ENCODE results near the gene PDE8A. TPM values are rescaled to one million over a fixed set of nuclear protein-coding genes. Genes with fewer than 3 reads are reported as not detected.

Gene PDE8A
- total and polyA plus RNA-seq, 2 of the 4 experiments (the other 2 are of a cell fraction), result 32.4 to 35.9 TPM

DNA sequence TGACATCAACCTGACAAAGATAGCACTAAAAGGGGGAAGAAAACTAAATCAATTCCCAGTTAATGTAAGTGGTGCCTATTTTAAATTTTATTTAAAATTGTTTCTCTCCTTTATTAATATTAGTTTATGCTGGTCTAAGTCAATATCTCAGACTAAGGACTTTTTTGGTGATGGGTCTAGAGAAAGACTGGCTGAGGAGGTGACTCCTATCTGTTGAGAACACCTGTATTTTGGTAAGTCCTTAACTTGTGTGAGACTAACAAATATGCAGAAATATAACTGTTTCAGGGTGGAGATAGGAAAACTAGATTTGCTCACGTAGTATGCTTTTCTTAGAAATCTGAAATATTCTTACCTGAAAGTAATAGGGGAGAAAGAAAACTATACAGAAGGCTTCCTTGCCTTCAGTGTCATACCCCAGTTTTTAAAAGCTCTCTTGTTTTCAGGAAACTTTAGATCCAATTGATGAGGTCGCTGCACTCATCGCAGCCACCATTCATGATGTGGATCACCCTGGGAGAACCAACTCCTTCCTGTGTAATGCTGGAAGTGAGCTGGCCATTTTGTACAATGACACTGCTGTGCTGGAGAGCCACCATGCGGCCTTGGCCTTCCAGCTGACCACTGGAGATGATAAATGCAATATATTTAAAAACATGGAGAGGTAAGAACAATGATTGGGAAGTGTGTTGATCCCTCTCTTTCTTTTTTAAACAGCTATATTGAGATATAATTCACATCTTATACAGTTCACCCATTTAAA, 138.9 kb downstream of the PDE8A start:
- H3K79me1 ChIP-seq (ENCODE audit: low read depth in 1 of 2, low read length in 2 of 2), result peaks cover 6 to 21% of the 10 kb centered on the region in 2 experiments
- no TSS peak for BruUV-seq (replicated peaks)
- H3K14ac ChIP-seq (replicated peaks; ENCODE audit: low read depth, low read length), result no peak overlapping the region
- H3K4me2 ChIP-seq (ENCODE audit: low read depth, low read length), result no peak overlapping the region
- no peak overlapping the region for H2BK20ac ChIP-seq (ENCODE audit: low read depth, low read length)
- POLR2A ChIA-PET (ENCODE audit: unreplicated experiment), result no interaction called here
- H4K20me1 ChIP-seq (ENCODE audit: insufficient read depth, low read length), result no peaks in the 10 kb centered on the region
- H3K27ac ChIP-seq (ENCODE audit: insufficient read depth, low read length), result no peak overlapping the region
- WGBS, 2 experiments (ENCODE audit: extremely low coverage in 2 of 2, insufficient read length in 1 of 2), result 100% methylated on average over 2 of the region's 4 CpGs; no CpG with 5 or more reads in 1 of the 2 experiments
- H2AK5ac ChIP-seq (ENCODE audit: low read depth, low read length), result no peak overlapping the region
- no peak overlapping the region for H3K56ac ChIP-seq (ENCODE audit: extremely low read depth, insufficient read depth, low read length)
- in situ Hi-C loops (cut with MboI; ENCODE audit: low sequenced_read_pairs) (no loop called here), dilution Hi-C loops (cut with HindIII; ENCODE audit: low sequenced_read_pairs, unreplicated experiment) (no loop called here), intact Hi-C loops (cut with micrococcal nuclease) (no loop called here)
- peaks cover 6% of the 10 kb centered on the region for H3K4me1 ChIP-seq (ENCODE audit: control insufficient read depth, insufficient read depth, low read length)
- no peaks in the 10 kb centered on the region for H3K27me3 ChIP-seq (ENCODE audit: control insufficient read depth, insufficient read depth, low read length)
- H3K36me3 ChIP-seq (ENCODE audit: control insufficient read depth, insufficient read depth, low read length), result peaks cover 37% of the 10 kb centered on the region
- no peak overlapping the region for H3K9ac ChIP-seq (ENCODE audit: low read depth, low read length)
- CTCF ChIA-PET, result no interaction called here
- H4K8ac ChIP-seq (ENCODE audit: low read depth in 2 of 2, low read length in 2 of 2), result no peak overlapping the region
- H2AFZ ChIP-seq (replicated peaks; ENCODE audit: low read length, poor library complexity), result no peak overlapping the region
- no peak overlapping the region for H2BK120ac ChIP-seq (ENCODE audit: low read depth, low read length)
- no peak overlapping the region for H3K18ac ChIP-seq (ENCODE audit: low read depth, low read length)
- no peak overlapping the region for H3K4me3 ChIP-seq (ENCODE audit: insufficient read depth, low read depth, low read length)
- no peak overlapping the region for H3K23ac ChIP-seq (ENCODE audit: low read depth, low read length)
- H2BK5ac ChIP-seq (ENCODE audit: low read depth, low read length, poor library complexity, severe bottlenecking), result no peak overlapping the region
- no peaks in the 10 kb centered on the region for H3K9me3 ChIP-seq (ENCODE audit: control insufficient read depth, insufficient read depth, low read length)
- no peak overlapping the region for H2AK9ac ChIP-seq (replicated peaks; ENCODE audit: low read depth, low read length, poor library complexity)
- DNase-seq (no peak), ATAC-seq (ENCODE audit: low read depth) (no peak)
- no peak overlapping the region for H3K4ac ChIP-seq (ENCODE audit: low read depth, low read length)
- H3K9me1 ChIP-seq (ENCODE audit: insufficient read depth, low read length), result peaks cover 32% of the 10 kb centered on the region
- H4K91ac ChIP-seq (ENCODE audit: insufficient read depth, low read depth, low read length), result no peak overlapping the region
- H4K5ac ChIP-seq (ENCODE audit: low read depth, low read length), result no peak overlapping the region
- no peak overlapping the region for H2BK15ac ChIP-seq (ENCODE audit: low read depth, low read length)
- TF ChIP-seq FOS (IDR thresholded peaks at IDR 0.05; ENCODE audit: low read depth, low read length) (no peak), NFE2L2 (IDR thresholded peaks at IDR 0.05; ENCODE audit: low read depth, low read length) (no peak), SMC3 (IDR thresholded peaks at IDR 0.05; ENCODE audit: low read depth, low read length) (no peak), MXI1 (IDR thresholded peaks at IDR 0.05; ENCODE audit: borderline replicate concordance, low read depth, low read length) (no peak), BHLHE40 (IDR thresholded peaks at IDR 0.05; ENCODE audit: low read depth, low read length) (no peak), RFX5 (IDR thresholded peaks at IDR 0.05; ENCODE audit: low read depth, low read length) (no peak), POLR2A (IDR thresholded peaks at IDR 0.05; ENCODE audit: low read depth, low read length) (no peak), RCOR1 (IDR thresholded peaks at IDR 0.05; ENCODE audit: insufficient replicate concordance, low read length) (no peak), RAD21 (IDR thresholded peaks at IDR 0.05; ENCODE audit: low read length) (no peak)
- TF ChIP-seq, protein P1, sequence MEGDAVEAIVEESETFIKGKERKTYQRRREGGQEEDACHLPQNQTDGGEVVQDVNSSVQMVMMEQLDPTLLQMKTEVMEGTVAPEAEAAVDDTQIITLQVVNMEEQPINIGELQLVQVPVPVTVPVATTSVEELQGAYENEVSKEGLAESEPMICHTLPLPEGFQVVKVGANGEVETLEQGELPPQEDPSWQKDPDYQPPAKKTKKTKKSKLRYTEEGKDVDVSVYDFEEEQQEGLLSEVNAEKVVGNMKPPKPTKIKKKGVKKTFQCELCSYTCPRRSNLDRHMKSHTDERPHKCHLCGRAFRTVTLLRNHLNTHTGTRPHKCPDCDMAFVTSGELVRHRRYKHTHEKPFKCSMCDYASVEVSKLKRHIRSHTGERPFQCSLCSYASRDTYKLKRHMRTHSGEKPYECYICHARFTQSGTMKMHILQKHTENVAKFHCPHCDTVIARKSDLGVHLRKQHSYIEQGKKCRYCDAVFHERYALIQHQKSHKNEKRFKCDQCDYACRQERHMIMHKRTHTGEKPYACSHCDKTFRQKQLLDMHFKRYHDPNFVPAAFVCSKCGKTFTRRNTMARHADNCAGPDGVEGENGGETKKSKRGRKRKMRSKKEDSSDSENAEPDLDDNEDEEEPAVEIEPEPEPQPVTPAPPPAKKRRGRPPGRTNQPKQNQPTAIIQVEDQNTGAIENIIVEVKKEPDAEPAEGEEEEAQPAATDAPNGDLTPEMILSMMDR (conservative IDR thresholded peaks at IDR 0.05; ENCODE audit: low read depth, low read length), result no peak
- TF ChIP-seq, protein P2, sequence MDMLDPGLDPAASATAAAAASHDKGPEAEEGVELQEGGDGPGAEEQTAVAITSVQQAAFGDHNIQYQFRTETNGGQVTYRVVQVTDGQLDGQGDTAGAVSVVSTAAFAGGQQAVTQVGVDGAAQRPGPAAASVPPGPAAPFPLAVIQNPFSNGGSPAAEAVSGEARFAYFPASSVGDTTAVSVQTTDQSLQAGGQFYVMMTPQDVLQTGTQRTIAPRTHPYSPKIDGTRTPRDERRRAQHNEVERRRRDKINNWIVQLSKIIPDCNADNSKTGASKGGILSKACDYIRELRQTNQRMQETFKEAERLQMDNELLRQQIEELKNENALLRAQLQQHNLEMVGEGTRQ (IDR thresholded peaks at IDR 0.05; ENCODE audit: low read depth, low read length), result no peak
- TF ChIP-seq, protein P3, sequence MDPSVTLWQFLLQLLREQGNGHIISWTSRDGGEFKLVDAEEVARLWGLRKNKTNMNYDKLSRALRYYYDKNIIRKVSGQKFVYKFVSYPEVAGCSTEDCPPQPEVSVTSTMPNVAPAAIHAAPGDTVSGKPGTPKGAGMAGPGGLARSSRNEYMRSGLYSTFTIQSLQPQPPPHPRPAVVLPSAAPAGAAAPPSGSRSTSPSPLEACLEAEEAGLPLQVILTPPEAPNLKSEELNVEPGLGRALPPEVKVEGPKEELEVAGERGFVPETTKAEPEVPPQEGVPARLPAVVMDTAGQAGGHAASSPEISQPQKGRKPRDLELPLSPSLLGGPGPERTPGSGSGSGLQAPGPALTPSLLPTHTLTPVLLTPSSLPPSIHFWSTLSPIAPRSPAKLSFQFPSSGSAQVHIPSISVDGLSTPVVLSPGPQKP (IDR thresholded peaks at IDR 0.05; ENCODE audit: borderline replicate concordance, low read depth, low read length), result no peak
